Fibroblast of mammary gland (primary cell): ENCODE data around the gene KCNK10.

Source experiments
- DNase-seq: peaks from one replicate; pipeline ENCODE4 v3.0.0-alpha.2; 2010; ENCODE audit warnings: low read depth
- H3K4me3 ChIP-seq: 2 replicates; pipeline ENCODE4 v1.5.1; 2011; ENCODE audit warnings: low read depth, mild to moderate bottlenecking, low read length, moderate library complexity; ENCODE audit not compliant: control insufficient read depth
- TF ChIP-seq, protein P1 (sequence below): conservative IDR thresholded peaks from 2 replicates; pipeline ENCODE4 v1.5.1; 2011; ENCODE audit warnings: low read depth, low read length, inconsistent platforms; ENCODE audit not compliant: control insufficient read depth, insufficient read depth

Gene KCNK10

DNA sequence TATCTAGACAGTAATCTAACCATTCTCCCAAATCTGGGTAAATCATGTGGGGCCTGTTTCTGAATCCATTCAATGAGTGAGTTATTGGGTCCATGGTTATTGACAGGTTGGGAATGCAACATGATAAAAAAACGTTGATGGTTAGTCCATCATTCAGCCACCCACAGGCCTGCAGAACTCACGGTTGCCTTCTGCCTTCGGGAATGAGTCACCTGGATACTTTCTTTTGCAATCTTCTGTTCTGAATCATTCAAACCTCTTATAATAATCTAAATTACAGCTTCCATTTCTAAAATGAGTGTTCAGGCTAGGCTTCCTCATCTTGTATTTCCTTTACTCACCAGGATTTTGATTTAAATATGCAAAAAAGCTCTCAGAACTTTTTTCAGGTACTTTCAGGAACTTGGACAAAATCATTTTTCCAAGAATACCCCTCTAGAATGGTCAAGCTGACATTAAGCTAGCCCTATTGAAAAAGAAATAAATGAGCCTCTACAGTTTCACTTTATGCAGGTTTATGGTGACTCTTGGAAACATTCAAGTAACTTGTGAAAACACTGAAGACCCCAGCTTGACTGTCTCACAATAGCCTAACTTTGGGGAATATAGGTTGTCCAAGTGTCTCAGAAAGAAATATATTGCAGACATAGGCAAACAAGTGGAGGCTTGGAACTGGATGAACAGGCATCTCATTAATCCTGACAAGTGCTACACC is 94.4 kb downstream of the KCNK10 start:
- H3K4me3 ChIP-seq: no peak overlapping the region
- DNase-seq: peak; percentile 2
- TF ChIP-seq, protein P1, sequence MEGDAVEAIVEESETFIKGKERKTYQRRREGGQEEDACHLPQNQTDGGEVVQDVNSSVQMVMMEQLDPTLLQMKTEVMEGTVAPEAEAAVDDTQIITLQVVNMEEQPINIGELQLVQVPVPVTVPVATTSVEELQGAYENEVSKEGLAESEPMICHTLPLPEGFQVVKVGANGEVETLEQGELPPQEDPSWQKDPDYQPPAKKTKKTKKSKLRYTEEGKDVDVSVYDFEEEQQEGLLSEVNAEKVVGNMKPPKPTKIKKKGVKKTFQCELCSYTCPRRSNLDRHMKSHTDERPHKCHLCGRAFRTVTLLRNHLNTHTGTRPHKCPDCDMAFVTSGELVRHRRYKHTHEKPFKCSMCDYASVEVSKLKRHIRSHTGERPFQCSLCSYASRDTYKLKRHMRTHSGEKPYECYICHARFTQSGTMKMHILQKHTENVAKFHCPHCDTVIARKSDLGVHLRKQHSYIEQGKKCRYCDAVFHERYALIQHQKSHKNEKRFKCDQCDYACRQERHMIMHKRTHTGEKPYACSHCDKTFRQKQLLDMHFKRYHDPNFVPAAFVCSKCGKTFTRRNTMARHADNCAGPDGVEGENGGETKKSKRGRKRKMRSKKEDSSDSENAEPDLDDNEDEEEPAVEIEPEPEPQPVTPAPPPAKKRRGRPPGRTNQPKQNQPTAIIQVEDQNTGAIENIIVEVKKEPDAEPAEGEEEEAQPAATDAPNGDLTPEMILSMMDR: no peak

DNA sequence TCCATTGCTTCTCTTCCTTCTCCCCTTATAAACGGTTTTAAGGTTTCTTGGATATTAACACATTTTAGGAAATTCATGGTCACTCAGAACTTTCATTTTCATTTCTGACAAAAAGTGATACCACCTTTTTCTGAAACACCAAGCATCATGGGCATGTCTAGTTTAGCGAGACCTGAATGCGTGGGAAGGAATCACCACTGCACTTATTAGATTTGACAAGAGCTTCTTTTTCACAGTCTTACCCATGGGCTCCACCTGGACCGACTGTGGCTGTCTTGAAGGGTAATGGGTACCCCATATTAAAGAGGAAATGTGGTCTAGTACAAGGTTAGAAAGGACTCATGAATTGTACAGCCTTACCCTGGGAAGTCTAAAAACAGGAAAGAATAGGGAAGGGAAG is 95.4 kb downstream of the KCNK10 start:
- TF ChIP-seq, protein P1: no peak
- H3K4me3 ChIP-seq: no peak overlapping the region
- no peak for DNase-seq

DNA sequence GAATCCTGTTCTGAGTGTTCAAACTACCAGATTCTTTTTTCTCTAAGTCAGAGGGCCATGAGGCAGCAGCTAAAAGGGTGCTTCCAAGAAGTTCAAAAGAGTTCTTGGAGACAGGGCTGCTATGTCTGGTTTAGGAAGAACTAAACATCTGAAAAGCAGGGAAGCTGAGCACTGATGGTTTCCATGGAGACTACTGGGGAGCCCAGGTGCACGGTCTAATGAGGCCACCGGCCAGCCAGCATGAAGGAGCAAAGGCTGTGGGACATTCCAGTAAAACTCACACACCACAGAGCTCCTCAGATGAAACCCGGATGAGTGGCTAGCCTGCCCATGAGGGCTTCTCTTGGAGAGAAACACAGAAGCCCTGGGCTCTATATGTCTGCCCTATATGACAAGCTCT is 97.3 kb downstream of the KCNK10 start:
- TF ChIP-seq, protein P1: no peak
- no peak overlapping the region for H3K4me3 ChIP-seq
- DNase-seq: no peak

DNA sequence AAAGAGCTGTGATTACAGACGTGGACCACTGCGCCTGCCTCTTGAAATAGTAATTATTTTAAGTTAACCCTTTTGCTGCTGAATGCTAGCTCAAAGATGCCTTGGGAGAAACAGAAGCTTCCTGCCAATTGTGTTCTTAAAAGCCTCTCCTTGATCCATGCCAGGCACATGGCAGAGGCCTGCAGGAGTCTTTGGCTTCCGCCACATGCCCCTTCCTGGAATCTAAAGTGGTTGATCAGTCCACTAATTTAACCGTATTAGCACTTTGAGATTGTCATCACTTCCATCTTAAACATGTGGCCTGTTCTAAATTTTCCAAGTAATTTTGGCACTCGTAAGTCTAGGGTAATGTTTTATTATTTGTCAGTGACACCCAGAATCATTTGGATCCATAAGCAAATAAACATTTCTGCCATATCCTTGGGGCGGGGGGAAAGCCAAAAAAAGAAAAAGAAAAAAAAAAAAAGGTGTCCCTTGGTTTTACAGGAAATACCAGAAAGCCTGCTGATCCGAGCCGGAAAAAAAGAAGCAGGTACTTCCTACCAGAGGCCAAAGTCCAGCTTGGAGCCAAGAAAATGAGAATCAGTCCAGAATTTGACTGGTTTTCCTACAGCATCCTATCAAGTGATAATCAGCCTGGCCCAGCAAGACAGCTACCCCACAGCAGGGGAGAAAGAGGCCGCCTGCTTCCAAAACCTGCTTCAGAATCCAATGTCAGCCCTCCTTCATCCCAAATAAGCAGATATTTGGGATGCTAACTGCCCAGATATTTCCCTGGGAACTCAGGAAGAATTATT is 104.8 kb downstream of the KCNK10 start:
- H3K4me3 ChIP-seq: no peak overlapping the region
- no peak for DNase-seq
- TF ChIP-seq, protein P1: no peak

DNA sequence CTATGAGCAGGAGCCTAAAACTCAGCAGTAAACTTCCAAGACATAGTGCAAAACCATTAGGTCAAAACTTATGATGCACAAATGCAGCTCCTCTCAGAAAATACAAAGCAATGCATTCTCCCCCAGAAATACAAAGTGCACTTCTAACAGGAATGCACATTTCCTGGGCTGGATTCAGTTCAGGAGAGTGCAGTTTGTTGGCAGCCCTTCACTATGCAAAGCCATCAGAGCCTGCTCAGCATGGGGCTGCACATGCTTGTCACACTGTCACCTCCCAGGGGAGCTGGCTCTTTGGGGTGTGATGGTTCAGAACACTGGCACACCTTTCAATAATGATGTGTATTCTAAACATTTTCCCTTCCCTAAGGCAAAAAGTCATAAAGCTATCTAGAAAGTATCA is 110.4 kb downstream of the KCNK10 start:
- TF ChIP-seq, protein P1: no peak
- no peak for DNase-seq
- H3K4me3 ChIP-seq: no peak overlapping the region

DNA sequence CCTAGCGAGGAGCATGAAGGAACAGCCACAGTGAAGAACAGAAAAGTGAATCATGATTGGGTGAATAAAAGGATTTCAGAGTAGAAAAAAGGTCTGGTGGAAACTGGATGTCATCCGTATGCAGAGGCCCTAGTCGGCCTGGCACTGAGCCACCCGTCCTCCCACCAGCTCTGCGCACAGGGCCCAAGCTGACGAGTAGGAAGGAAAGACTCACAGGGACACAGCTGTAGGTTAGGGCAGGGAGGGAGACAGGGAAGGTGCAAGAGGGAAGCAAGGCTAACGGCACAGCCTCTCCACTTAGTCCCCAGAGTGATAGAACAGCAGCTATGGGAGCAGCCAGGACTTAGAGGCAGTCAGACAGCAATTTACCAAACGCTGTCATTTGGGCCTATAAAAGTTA is 112.6 kb downstream of the KCNK10 start:
- TF ChIP-seq, protein P1: no peak
- no peak for DNase-seq
- no peak overlapping the region for H3K4me3 ChIP-seq
